NCI-H2171 treated with DMSO at 0.1 percent for 48 hours (cell line): ENCODE measurements around the gene TRAPPC5.

ENCODE experiments used
- DNase-seq: peaks from one replicate; lab custom pipeline; 2025; lab: John Stamatoyannopoulos, UW

Gene TRAPPC5

DNA sequence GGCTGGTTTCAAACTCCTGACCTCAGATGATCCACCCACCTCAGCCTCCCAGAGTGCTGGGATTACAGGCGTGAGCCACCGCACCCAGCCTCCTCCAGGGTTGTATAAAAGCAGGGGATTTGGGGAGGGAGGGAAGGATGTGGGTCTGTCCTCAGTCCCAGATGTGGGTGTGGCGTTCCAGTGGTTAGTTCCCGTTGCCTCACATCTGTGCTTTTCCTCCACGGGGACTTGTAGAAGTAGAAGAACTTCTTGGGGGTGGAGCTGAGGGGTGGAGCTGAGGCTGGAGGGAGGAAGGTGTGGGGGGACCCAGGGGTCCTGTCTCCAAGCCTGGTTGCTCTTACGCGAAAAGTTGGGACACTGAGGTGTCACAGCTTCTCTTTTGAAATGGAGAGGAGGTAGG is 4.3 kb upstream of the TRAPPC5 start:
- DNase-seq, result no peak

DNA sequence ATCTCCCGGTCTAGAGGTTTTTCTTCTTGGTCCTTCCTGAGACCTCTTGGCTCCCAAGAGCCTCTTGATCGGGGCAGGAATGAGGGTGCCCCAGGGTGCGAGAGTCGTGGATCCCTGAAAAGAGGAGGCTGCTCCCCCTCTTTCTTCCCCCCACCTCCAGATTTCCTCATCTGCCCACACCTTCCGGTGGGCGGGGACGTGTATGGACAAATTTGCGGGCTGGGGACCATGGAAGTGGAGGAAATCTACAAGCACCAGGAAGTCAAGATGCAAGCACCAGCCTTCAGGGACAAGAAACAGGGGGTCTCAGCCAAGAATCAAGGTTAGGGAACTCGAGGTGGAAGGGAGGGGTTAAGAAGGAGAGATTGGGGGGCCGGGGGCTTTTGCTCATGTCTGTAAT is 3.8 kb upstream of the TRAPPC5 start, which contains the start of gene MCEMP1:
MCEMP1 (plus strand) TSS at position 237 of the 400 bp plus-strand sequence; CDS start at position 268, 31 bp downstream.
- no peak for DNase-seq

DNA sequence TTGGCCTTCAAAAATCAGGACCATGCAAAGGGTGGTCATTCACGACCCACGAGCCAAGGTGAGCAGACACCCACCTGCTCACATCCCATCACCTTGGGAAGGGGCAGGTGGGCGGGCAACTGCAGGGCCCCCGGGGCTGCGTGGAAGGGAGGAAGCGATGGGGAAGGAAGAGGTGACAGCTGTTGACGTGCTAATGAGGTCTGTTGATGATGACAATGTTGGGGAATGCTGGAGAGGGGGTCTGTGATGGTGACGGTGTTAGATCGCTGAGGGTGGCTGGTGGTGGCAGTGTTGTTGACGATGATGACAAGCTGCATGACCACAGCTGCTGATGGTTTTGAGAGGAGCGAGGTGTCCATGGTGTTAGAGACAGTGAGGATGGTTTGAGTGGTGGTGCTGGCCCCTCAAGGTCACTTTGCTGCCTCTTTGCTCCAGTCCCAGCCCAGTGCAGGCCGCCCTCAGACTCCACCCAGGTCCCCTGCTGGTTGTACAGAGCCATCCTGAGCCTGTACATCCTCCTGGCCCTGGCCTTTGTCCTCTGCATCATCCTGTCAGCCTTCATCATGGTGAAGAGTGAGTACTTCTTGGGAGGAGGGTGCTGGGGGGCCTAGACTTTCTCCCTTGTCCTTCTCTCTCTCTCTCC is 2.8 kb upstream of the TRAPPC5 start:
- DNase-seq, result no peak

DNA sequence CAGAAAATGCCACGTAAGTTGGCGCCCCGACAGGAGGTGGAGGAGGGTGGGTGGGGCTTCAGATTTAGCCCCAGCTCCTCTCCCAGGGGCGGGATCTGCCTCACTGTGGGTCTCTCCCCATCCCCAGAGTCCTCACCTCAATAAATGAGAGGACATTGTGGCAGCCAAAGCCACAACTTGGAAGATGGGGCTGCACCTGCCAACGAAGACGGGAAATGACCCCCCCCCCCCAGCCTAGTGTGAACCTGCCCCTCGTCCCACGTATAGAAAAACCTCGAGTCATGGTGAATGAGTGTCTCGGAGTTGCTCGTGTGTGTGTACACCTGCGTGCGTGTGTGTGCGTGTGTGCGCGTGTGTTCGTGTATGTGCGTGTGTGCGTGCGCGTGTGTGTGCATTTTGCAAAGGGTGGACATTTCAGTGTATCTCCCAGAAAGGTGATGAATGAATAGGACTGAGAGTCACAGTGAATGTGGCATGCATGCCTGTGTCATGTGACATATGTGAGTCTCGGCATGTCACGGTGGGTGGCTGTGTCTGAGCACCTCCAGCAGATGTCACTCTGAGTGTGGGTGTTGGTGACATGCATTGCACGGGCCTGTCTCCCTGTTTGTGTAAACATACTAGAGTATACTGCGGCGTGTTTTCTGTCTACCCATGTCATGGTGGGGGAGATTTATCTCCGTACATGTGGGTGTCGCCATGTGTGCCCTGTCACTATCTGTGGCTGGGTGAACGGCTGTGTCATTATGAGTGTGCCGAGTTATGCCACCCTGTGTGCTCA is 1.5 kb upstream of the TRAPPC5 start:
- peak; percentile 68 for DNase-seq

DNA sequence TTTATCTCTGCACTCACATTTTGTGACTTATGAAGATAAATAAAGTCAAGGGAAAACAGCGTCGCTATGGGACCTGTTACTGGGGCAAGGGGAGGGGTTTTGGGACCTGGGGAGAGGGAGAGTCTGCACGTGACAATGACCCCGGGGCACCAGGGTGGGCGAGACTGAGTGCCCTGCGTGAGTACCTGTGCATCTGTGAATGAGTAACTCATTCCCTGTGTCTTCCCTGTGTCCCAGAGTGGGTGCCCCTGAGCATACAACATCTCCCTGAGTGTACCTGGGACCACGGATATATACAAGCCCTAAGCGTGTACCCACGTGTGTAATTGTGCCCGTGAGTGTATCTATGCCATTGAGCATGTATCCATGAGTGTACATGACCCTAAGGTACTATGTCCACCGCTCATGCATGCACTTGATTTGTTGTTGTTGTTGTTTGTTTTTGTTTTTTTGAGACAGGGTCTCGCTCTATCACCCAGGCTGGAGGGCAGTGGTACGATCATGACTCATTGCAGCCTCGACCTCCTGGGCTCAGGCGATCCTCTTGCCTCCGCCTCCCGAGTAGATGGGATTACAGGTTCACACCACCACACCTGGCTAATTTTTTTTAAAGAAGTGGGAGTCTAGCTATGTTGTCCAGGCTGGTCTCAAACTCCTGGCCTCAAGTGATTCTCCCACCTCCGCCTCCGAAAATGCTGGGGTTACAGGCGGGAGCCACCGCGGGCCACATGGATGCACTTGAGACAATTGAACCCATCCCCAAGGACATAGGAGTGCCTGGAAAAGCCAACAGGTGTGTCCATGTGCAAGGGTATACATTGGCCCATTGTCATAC is 645 bp upstream of the TRAPPC5 start:
- DNase-seq, result no peak

DNA sequence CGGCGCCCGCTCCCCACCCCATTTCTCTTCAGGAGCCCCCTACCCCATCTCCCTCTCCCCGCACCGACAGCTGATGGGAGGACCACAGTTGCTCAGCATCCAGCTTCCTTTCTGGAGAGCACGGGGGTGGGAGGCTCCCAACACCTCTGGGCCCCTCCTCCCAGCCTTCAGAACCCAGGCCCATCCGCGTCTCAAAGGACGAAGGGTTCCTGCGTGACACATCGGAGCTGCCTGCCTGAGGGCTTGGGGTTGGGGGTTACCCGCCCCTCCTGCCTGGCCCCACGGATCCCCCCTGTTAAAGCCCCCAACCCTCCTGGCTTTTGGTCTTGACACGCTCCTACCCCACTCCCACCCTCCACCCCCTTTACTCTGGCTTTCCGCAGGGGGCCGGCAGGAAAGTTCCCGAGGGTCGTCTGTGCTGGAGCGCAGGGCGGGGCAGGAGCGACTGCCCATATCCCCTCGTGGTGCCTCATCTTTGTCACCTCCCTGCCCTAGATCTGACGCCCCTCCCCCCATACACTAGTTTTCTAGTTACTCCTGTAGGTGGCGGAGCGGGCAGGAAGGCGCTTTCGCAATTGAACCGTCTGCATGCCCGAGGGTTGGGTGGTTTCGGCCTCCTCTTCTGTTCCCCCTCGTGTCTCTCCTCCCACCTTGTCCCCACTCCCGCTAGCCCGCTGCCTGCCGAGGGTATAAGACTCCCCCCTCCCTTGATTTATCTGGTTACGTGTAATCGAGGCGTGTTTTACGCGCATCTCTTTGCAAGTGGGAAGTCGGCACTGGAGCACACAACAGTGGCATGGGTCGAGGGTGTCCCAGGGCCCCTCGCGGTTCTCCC is 924 bp downstream of the TRAPPC5 start:
- peak; percentile 33 for DNase-seq

DNA sequence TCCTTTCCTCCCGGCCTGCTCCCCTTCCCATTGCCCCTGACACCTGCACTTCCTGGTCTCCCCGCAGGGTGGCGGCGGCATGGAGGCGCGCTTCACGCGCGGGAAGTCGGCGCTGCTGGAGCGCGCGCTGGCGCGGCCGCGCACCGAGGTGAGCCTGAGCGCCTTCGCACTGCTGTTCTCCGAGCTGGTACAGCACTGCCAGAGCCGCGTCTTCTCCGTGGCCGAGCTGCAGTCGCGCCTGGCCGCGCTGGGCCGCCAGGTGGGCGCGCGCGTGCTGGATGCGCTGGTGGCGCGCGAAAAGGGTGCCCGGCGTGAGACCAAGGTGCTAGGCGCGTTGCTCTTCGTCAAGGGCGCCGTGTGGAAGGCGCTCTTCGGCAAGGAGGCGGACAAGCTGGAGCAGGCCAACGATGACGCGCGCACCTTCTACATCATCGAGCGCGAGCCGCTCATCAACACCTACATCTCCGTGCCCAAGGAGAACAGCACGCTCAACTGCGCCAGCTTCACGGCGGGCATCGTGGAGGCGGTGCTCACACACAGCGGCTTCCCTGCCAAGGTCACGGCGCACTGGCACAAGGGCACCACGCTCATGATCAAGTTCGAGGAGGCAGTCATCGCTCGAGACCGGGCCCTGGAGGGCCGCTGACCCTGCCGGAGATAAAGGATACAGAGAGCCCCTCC is 1.7 kb downstream of the TRAPPC5 start:
- no peak for DNase-seq

DNA sequence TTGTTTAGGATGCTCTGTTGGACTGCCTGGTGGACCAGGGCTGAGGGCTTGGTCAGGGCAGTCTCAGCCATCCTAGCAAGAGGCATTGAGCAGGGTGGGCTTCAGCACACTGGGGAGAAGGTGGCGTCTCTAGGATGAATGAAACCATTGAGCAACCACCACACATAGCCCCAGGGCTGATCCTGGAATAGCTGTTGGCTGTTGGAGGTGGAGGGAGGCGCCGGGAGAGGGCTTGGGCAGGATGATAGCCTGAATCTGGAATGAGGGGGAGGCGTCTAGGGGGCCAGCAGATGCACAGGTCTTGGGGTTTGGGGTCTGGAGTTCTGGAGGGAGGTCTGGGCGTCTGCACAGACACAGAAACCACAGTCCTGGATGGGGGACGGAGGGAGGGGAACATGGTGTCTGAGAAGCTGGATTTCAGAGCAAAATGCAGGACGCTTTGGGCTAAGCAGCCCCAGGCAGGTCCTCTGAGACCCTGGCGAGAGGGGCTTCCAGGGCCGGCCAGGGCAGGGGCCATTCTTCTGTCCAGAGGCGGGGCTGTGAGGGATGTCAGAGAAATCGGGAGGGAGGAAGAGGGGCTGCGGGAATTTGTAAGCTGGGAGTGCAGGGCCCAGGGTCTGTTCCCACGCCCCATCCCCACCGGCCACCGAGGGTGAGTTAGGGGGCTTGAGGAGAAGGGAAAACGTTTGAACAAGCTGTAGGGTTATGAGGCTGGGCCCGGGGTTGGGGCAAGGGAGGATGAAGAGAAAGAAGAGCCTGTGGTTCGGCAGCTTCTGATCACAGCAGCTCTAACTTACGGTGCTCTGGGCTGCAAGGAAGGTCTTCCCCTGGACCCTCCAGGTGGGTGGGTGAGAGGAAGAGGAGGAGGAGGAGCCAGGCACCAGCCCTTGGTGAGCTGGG is 5.2 kb downstream of the TRAPPC5 start:
- DNase-seq, result no peak

DNA sequence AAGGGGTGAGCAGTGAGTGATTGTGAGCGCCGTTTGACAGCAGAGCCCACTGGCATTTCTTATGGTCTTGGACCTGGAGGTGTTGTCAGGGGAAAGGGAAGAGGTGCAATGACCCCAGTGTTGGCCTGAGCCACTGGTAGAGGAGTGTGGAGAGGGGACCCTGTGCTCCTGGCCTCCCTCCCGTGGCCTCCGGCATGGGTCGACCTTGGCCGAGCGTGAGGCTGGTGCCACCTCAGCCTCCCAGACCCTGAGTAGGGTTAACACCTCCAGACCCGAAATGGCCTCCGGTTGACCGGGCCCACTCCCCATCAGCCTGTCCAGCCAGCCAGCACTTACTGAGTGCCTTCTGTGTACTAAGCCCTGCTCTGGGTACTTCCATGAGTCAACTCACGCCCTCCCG is 6.5 kb downstream of the TRAPPC5 start:
- DNase-seq, result no peak

DNA sequence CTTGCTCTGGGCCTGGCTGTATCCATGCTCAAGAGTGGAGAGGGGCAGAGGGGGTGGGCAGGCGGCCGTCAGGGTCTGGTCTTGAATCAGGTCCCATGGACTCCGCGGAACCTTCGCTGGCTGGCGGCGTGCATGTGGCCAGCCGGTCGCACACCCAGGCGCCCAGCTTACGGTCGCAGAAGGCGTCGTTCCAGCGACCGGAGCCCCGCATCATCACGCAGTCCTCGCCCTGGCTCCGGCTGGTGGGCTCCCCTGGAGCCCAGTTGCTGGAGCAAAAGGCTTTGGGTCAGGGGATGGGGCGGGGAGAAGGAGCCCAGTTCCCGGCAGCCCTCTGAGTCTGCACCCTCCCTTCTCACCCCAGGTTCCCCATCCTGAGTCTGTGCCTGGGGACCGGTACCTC is 8.5 kb downstream of the TRAPPC5 start:
- no peak for DNase-seq

DNA sequence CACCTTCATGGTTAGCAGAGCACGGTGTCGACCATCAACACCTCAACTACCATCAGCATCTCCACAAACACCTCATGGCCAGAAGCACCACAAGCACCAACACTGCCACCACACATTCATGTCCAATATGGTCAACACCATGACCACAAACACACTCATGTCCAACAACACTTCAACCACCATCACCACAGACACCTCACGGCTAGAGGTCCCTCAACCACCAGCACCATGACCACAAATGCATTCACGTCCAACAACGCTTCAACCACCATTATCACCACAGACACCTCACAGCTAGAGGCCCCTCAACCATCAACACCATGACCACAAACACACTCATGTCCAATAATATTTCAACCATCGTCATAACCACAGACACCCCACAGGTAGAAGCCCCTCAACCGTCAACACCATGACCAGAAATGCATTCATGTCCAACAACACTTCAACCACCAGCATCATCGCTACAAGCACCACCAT is 10.2 kb downstream of the TRAPPC5 start:
- DNase-seq, result no peak

DNA sequence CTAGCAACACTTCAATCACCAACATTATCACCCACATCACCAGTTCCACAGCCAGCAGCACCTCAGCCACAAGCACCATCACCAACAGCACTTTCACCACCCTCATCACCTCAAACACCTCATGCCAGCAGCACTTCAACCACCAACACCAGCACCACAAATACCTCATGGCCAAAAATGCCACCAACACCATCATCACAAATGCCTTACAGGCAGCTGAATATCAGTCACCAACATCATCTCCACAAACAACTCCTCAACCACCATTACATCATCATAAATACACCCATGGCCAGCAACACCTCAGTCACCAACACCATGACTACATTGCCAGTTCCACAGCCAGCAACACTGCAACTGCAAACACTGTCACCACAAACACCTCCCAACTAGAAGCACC is 10.9 kb downstream of the TRAPPC5 start:
- DNase-seq, result no peak

DNA sequence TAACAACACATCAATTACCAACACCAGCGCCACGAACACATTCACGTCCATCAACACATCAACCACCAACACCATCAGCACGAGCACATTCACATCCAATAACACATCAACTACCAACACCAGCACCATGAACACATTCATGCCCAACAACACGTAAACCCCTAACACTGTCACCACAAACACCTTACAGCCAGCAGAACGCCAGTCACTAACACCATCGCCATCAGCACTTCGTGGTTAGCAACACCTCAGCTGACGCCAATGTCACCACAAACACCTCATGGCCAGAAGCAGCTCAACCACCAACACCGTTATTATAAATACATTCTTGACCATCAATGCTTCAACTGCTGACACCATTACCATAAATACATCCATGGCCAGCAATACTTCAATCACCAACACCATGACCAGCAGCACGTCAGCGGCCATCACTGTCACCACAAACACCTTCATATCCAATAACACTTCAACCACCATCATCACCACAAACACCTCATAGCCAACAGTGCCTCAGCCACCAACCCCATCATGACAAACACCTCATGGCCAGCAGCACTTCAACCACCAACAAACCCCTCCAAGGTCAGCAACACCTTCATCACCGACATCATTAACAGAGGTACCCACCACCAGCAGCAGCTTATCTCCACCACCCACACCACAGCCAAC is 11.9 kb downstream of the TRAPPC5 start:
- DNase-seq, result no peak

DNA sequence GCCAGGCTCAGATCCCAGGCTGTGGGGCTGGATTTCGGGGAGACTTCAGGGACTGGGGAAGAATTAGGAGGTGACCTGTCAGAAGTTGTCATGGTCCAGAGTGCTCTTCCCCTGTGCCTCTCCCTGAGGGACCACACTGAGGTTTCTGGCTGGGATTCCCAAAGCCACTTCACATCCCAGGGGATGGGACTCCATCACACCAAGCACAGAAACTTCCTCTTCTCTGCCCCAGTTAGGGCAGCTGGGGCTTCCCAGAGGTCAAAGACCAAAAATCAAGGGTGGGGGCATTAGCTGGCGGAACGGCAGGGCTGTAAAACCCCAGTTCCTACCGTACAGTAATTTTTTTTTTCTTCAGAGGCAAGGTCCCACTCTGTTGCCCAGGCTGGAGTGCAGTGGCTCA is 13.9 kb downstream of the TRAPPC5 start:
- no peak for DNase-seq

DNA sequence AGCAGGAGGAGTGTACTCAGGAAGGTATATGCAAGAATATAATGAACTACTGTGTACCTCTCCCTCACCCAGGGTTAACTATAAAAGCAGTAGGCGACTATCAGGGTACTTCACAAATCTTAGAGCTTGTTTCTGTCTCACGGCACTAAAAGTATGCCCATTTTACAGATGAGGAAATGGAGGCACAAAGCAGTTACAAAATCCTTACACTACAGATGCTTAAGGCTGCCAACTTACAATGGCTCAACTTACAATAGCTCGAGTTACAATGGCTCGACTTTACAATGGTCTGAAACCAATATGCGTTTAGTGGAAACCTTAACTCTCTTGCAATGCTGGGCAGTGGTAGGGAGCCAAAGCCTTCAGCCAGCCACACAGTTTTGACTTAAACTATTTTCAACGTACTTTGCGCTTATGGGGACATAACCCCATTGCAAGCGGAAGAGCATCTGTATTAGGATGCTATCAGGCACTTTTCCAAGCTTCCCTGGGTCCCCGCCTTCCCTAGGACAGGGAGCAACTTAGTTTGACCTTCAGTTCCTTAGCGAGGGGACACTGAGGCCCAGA is 17.2 kb downstream of the TRAPPC5 start:
- no peak for DNase-seq

DNA sequence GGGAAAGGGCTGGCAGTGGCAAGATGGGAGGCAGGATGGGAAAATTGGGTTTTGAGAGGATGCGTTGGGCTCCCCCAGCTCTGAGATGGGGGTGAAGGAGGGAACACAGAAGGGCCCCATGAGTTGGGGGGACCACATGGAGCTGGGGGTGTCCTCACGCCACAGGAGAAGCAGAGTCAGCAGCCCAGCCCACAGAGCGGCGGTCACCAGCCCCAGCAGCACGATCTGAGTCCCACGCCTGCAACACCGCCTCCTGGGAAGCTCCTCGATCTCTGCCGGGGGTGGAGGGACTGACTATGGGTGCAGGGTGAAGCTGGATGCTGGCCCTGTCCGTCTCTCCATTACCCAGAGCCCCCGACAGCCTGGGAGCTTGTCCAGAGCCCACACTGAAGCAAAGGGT is 17.9 kb downstream of the TRAPPC5 start:
- DNase-seq, result no peak

DNA sequence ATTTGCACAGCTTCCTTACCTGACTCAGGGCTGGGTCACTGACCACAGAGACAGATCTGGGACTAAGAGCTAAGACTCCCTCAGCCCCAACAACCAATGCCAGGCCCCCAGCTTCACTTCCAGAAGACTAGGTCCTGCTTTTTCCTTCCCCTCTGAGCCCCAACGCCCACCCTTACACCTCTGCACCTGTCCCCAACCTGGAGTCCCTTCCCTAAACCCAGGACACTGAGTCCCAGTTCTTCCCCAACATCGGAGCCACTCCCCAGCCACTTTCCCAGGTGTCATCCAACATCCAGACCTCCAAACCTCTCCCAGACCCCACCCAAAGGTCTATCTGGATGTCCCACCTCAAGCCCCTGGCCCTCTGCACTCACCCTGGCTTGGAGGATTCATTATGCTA is 18.4 kb downstream of the TRAPPC5 start:
- DNase-seq, result no peak

DNA sequence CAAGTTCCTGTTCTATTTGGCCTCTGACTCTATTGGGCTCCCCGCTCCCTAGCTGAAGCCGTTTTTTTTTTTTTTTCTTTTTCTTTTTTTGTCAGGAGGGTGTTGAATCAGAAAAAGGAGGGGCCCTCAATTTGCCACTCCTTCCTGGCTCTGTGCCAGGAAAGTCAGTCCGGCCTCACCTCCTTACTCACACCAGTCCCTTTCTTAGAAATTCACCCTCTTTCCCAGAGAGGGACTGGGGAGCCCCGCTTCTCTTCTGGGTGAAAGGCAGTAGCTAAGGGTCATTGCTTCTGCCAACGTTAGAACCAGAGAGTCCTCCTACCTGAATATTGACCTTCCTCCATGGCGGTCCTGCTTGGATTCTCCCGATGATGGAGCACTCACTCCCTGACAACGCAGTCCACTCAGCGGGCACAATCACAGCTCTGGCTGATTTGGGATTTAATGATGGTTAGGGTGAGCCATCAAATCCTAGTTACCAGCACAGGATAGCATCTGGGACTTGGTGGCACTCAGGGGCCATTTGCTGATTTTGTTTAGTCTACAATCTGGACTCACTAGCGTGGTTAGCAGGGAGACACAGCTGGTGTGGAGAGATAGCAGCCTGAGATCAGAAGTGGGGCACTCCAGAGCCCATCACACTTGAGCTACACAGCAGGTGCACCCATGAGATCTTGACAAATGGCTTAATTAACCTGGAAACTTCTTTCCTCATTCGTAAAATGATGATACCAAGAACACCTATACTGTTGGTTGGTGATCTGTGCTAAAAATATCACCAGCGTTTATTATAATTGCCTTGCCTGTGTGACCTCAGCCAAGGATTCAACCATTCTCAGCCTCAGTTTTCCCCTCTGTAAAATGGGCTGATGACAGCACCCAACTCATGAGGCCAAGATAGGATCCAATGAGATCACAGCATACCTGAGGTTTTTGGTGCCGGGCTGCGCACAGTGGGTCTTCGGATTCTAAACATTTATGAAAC is 19.1 kb downstream of the TRAPPC5 start:
- peak; percentile 63 for DNase-seq
